ENCODE results near the gene COL16A1.

The COL16A1 gene

GRCh38 chr1:31705080-31705866 is 1.5 kb upstream of the COL16A1 start:
- DNase-seq, result no peak

- DNase-seq, result no peak
Measured at GRCh38 chr1:31704271-31705079, 658 bp upstream of the COL16A1 start.

- DNase-seq, result no peak
Measured at GRCh38 chr1:31702836-31703404, 897 bp downstream of the COL16A1 start.

- DNase-seq, result peak; percentile 93
Measured at GRCh38 chr1:31701091-31701736, 2.6 kb downstream of the COL16A1 start.

- DNase-seq, result no peak
Measured at GRCh38 chr1:31700468-31701090, 3.2 kb downstream of the COL16A1 start.

- DNase-seq, result no peak
Measured at GRCh38 chr1:31699341-31699891, 4.4 kb downstream of the COL16A1 start.

- DNase-seq, result no peak
Measured at GRCh38 chr1:31697369-31697984, 6.3 kb downstream of the COL16A1 start.

- no peak for DNase-seq
Measured at GRCh38 chr1:31696242-31696641, 7.6 kb downstream of the COL16A1 start.

- no peak for DNase-seq
Measured at GRCh38 chr1:31695327-31695726, 8.5 kb downstream of the COL16A1 start.

GRCh38 chr1:31694964-31695313 is 8.9 kb downstream of the COL16A1 start:
- no peak for DNase-seq

- DNase-seq, result no peak
Measured at GRCh38 chr1:31694069-31694963, 9.5 kb downstream of the COL16A1 start.

- DNase-seq, result no peak
Measured at GRCh38 chr1:31693231-31693630, 10.6 kb downstream of the COL16A1 start.

- DNase-seq, result no peak
Measured at GRCh38 chr1:31691951-31692350, 11.9 kb downstream of the COL16A1 start.

- no peak for DNase-seq
Measured at GRCh38 chr1:31691446-31691845, 12.4 kb downstream of the COL16A1 start.

- DNase-seq, result no peak
Measured at GRCh38 chr1:31690921-31691320, 12.9 kb downstream of the COL16A1 start.

GRCh38 chr1:31689854-31690253 is 14.0 kb downstream of the COL16A1 start:
- peak; percentile 67 for DNase-seq

- DNase-seq, result no peak
Measured at GRCh38 chr1:31689379-31689778, 14.4 kb downstream of the COL16A1 start.

GRCh38 chr1:31688233-31688918 is 15.4 kb downstream of the COL16A1 start:
- no peak for DNase-seq

GRCh38 chr1:31687601-31688000 is 16.2 kb downstream of the COL16A1 start:
- DNase-seq, result no peak

GRCh38 chr1:31685795-31686194 is 18.0 kb downstream of the COL16A1 start:
- no peak for DNase-seq
